H9 (cell line): Measurements from ENCODE around the gene FAM20A. TPM values are rescaled to one million over a fixed set of nuclear protein-coding genes. Genes with fewer than 3 reads are reported as not detected.

ENCODE experiments used
- DNase-seq: peaks from one replicate; pipeline ENCODE4 v3.0.0-alpha.2; 2017
- H2AFZ ChIP-seq: one replicate; pipeline ENCODE4 v1.6.1; 2013; ENCODE audit warnings: mild to moderate bottlenecking, low read length, control low read depth, moderate library complexity
- H2AK5ac ChIP-seq: 2 replicates; pipeline ENCODE4 v1.6.1; 2013; ENCODE audit warnings: low read length, control low read depth, mixed read lengths; ENCODE audit not compliant: insufficient read length
- H2BK120ac ChIP-seq: one replicate; pipeline ENCODE4 v1.6.1; 2013; ENCODE audit warnings: low read depth, mild to moderate bottlenecking, low read length, control low read depth, inconsistent platforms; ENCODE audit not compliant: poor library complexity, severe bottlenecking
- H2BK12ac ChIP-seq: 2 replicates; pipeline ENCODE4 v1.6.1; 2013; ENCODE audit warnings: low read length, control low read depth, mixed read lengths, low read depth; ENCODE audit not compliant: insufficient read length
- H2BK15ac ChIP-seq: 2 replicates; pipeline ENCODE4 v1.6.1; 2013; ENCODE audit warnings: low read depth, low read length, control low read depth
- H2BK20ac ChIP-seq: one replicate; pipeline ENCODE4 v1.6.1; 2013; ENCODE audit warnings: low read depth, mild to moderate bottlenecking, low read length, control low read depth, inconsistent platforms; ENCODE audit not compliant: poor library complexity, severe bottlenecking
- H2BK5ac ChIP-seq: 2 replicates; pipeline ENCODE4 v1.6.1; 2013; ENCODE audit warnings: low read length, control low read depth, mixed read lengths; ENCODE audit not compliant: insufficient read length
- H3K14ac ChIP-seq: 2 replicates; pipeline ENCODE4 v1.6.1; 2013; ENCODE audit warnings: low read length, control low read depth; ENCODE audit not compliant: insufficient read depth
- H3K18ac ChIP-seq: 2 replicates; pipeline ENCODE4 v1.6.1; 2013; ENCODE audit warnings: low read depth, mild to moderate bottlenecking, mixed read lengths, low read length, control low read depth; ENCODE audit not compliant: insufficient read length
- H3K23ac ChIP-seq: 2 replicates; pipeline ENCODE4 v1.6.1; 2013; ENCODE audit warnings: low read length, control low read depth, mixed read lengths, low read depth; ENCODE audit not compliant: insufficient read length
- H3K23me2 ChIP-seq: 2 replicates; pipeline ENCODE4 v1.6.1; 2013; ENCODE audit warnings: low read depth, mild to moderate bottlenecking, mixed read lengths, low read length, control low read depth; ENCODE audit not compliant: insufficient read length, poor library complexity, severe bottlenecking
- H3K27ac ChIP-seq: 2 replicates; pipeline ENCODE4 v1.5.1; 2013; ENCODE audit warnings: low read length, control low read depth, mixed read lengths, low read depth; ENCODE audit not compliant: insufficient read length
- H3K27me3 ChIP-seq: 2 replicates; pipeline ENCODE4 v1.6.1; 2013; ENCODE audit warnings: low read length, control low read depth, inconsistent platforms; ENCODE audit not compliant: insufficient read depth
- H3K4ac ChIP-seq: 2 replicates; pipeline ENCODE4 v1.6.1; 2013; ENCODE audit warnings: low read depth, mild to moderate bottlenecking, control low read depth, inconsistent platforms, low read length, moderate library complexity
- H3K4me1 ChIP-seq: 2 replicates; pipeline ENCODE4 v1.6.1; 2013; ENCODE audit warnings: low read length, control low read depth, inconsistent platforms; ENCODE audit not compliant: insufficient read depth
- H3K4me2 ChIP-seq: 2 replicates; pipeline ENCODE4 v1.6.1; 2013; ENCODE audit warnings: low read length, control low read depth, mixed read lengths; ENCODE audit not compliant: insufficient read length, insufficient read depth
- H3K56ac ChIP-seq: 2 replicates; pipeline ENCODE4 v1.6.1; 2013; ENCODE audit warnings: low read depth, mild to moderate bottlenecking, mixed read lengths, low read length, control low read depth; ENCODE audit not compliant: insufficient read length
- H3K79me1 ChIP-seq: 2 replicates; pipeline ENCODE4 v1.6.1; 2013; ENCODE audit warnings: low read depth, mild to moderate bottlenecking, moderate library complexity, low read length, control low read depth, inconsistent platforms; ENCODE audit not compliant: insufficient read depth, poor library complexity, severe bottlenecking
- H3K79me2 ChIP-seq: 2 replicates; pipeline ENCODE4 v1.6.1; 2013; ENCODE audit warnings: low read length, control low read depth, inconsistent platforms; ENCODE audit not compliant: insufficient read depth
- H3K9ac ChIP-seq: 2 replicates; pipeline ENCODE4 v1.6.1; 2013; ENCODE audit warnings: low read length, control low read depth, mixed read lengths; ENCODE audit not compliant: insufficient read length; ENCODE audit errors: extremely low read depth
- H3K9me3 ChIP-seq: one replicate; pipeline ENCODE4 v1.6.1; 2013; ENCODE audit warnings: low read depth, low read length, inconsistent platforms; ENCODE audit not compliant: control insufficient read depth
- H3T11ph ChIP-seq: one replicate; pipeline ENCODE4 v1.6.1; 2013; ENCODE audit warnings: mild to moderate bottlenecking, low read length, control low read depth, inconsistent platforms
- H4K20me1 ChIP-seq: one replicate; pipeline ENCODE4 v1.6.1; 2013; ENCODE audit not compliant: control insufficient read depth, insufficient read length, insufficient read depth
- H4K5ac ChIP-seq: 2 replicates; pipeline ENCODE4 v1.6.1; 2013; ENCODE audit warnings: low read depth, mild to moderate bottlenecking, mixed read lengths, low read length, control low read depth; ENCODE audit not compliant: insufficient read length
- H4K8ac ChIP-seq: replicated peaks from 2 replicates; pipeline ENCODE4 v1.6.1; 2013; ENCODE audit warnings: low read length, control low read depth, mixed read lengths, low read depth; ENCODE audit not compliant: insufficient read length
- H4K91ac ChIP-seq: 2 replicates; pipeline ENCODE4 v1.6.1; 2013; ENCODE audit warnings: low read depth, mild to moderate bottlenecking, moderate library complexity, mixed read lengths, low read length, control low read depth; ENCODE audit not compliant: insufficient read length
- H3K27ac Mint-ChIP-seq, 3 experiments: 2 replicates in 2 of 3; 3 replicates in 1 of 3; pipeline ENCODE4 v1.8.0; 2020 to 2021; ENCODE audit warnings: mixed read lengths in 3 of 3, mild to moderate bottlenecking in 1 of 3, moderate library complexity in 1 of 3
- H3K27me3 Mint-ChIP-seq: 2 replicates; pipeline ENCODE4 v1.8.0; 2021; ENCODE audit warnings: low read depth, mild to moderate bottlenecking, moderate library complexity, mixed read lengths
- H3K36me3 Mint-ChIP-seq, 3 experiments: 2 replicates in 2 of 3; 3 replicates in 1 of 3; pipeline ENCODE4 v1.8.0; 2020 to 2021; ENCODE audit warnings: low read depth in 3 of 3, mixed read lengths in 3 of 3; ENCODE audit not compliant: insufficient read depth in 1 of 3
- H3K4me1 Mint-ChIP-seq, 2 experiments: 2 replicates each; pipeline ENCODE4 v1.8.0; 2020; ENCODE audit warnings: mixed read lengths in 2 of 2
- H3K4me3 Mint-ChIP-seq, 2 experiments: 2 replicates in 1 of 2; 3 replicates in 1 of 2; pipeline ENCODE4 v1.8.0; 2020 to 2021; ENCODE audit warnings: mild to moderate bottlenecking in 2 of 2, mixed read lengths in 2 of 2, moderate library complexity in 1 of 2
- H3K9me3 Mint-ChIP-seq, 2 experiments: 2 replicates in 1 of 2; 3 replicates in 1 of 2; pipeline ENCODE4 v1.8.0; 2020; ENCODE audit warnings: mild to moderate bottlenecking in 2 of 2, mixed read lengths in 2 of 2, moderate library complexity in 1 of 2
- WGBS: extraction: QIAGEN DNeasy Blood & Tissue Kit; methylation state at CpG from one replicate; pipeline ENCODE4 v1.1.7; 2013; ENCODE audit warnings: missing lambda C conversion rate, low lambda C conversion rate, mixed read lengths; ENCODE audit not compliant: insufficient read length; ENCODE audit errors: extremely low coverage; 5-methylcytosine and 5-hydroxymethylcytosine counted together
- total RNA-seq: library from RNA; stranded (reverse); gene quantifications from 2 replicates; pipeline ENCODE4 v1.2.1, GENCODE V29; 2021
- TF ChIP-seq, protein P1 (sequence below): fragments of 200-600 bp; sonication (generic); conservative IDR thresholded peaks from 3 replicates; pipeline ENCODE4 v1.8.0; 2021; ENCODE audit warnings: antibody characterized with exemption, mild to moderate bottlenecking

FAM20A gene
- total RNA-seq, 1 experiment from 2014 or later = 34.4 TPM

DNA sequence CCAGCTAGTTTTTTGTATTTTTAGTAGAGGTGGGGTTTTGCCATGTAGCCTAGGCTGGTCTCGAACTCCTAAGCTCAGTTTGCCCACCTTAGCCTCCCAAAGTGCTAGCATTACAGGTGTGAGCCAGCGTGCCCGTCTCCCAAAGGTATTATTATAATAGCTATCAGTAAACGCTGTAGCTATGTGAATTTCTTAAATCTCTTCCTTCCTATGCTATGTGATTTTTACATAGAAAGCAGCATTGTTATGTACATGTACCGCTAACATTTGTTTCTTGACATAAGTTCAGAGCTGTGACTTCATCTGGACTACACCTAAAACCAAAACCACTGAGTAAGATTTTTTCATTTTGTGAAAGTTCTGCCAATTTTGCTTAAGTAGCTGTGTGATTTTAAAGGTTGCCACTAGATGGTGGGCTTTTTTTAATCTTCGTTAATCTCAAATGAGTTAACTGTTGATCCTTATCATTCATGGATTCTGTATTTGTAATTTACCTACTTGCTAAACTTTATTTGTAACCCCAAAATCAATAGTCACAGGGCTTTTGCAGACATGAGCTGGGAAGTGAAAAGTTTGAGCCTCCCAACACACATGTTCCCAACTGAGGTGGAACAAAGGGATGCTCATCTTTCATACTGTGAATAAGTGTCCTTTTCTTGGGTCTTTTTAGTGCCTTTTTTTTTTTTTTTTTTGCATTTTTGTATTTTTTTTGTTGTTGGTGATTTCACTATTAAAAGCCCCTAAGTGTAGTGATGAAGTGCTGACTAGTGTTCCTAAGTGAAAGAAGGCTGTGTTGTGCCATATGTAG is 67.1 kb downstream of the FAM20A start:
- TF ChIP-seq, protein P1, sequence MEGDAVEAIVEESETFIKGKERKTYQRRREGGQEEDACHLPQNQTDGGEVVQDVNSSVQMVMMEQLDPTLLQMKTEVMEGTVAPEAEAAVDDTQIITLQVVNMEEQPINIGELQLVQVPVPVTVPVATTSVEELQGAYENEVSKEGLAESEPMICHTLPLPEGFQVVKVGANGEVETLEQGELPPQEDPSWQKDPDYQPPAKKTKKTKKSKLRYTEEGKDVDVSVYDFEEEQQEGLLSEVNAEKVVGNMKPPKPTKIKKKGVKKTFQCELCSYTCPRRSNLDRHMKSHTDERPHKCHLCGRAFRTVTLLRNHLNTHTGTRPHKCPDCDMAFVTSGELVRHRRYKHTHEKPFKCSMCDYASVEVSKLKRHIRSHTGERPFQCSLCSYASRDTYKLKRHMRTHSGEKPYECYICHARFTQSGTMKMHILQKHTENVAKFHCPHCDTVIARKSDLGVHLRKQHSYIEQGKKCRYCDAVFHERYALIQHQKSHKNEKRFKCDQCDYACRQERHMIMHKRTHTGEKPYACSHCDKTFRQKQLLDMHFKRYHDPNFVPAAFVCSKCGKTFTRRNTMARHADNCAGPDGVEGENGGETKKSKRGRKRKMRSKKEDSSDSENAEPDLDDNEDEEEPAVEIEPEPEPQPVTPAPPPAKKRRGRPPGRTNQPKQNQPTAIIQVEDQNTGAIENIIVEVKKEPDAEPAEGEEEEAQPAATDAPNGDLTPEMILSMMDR = peak; percentile 61; the same call in 2 of the 3 replicates
- Histone ChIP-seq H4K91ac (no peak overlapping the region), H3K56ac (no peak overlapping the region), H2AFZ (no peak overlapping the region), H3K27ac (no peak overlapping the region), H3K23ac (no peak overlapping the region), H3K18ac (no peak overlapping the region), H4K8ac (no peak overlapping the region), H2AK5ac (no peak overlapping the region), H2BK15ac (no peak overlapping the region), H3K4me1 (no peaks in the 10 kb centered on the region), H3K79me2 (no peaks in the 10 kb centered on the region), H4K20me1 (peaks cover 2% of the 10 kb centered on the region), H3K4ac (no peak overlapping the region), H3K14ac (no peak overlapping the region), H3K79me1 (peaks cover 4% of the 10 kb centered on the region), H2BK5ac (no peak overlapping the region), H3K9me3 (no peaks in the 10 kb centered on the region), H2BK120ac (no peak overlapping the region), H4K5ac (no peak overlapping the region), H3K4me2 (no peak overlapping the region), H3K9ac (no peak overlapping the region), H2BK12ac (no peak overlapping the region), H3K27me3 (no peaks in the 10 kb centered on the region), H3K23me2 (no peaks in the 10 kb centered on the region), H2BK20ac (no peak overlapping the region), H3T11ph (no peak overlapping the region)
- DNase-seq = no peak
- H3K4me3 Mint-ChIP-seq = no peak overlapping the region
- WGBS = no CpG with 5 or more reads among the region's 6 CpGs
- no peaks in the 10 kb centered on the region for H3K9me3 Mint-ChIP-seq
- H3K4me1 Mint-ChIP-seq = 0 out of 4 replicates have a peak, but pooled peaks cover 0 to 2% of the 10 kb centered on the region in 2 experiments
- H3K36me3 Mint-ChIP-seq = peaks cover 12 to 77% (median 61%) of the 10 kb centered on the region in 3 experiments; a peak in 6 of 7 replicates
- no peaks in the 10 kb centered on the region for H3K27me3 Mint-ChIP-seq
- H3K27ac Mint-ChIP-seq = peak overlapping the region in 1 of 3 experiments; percentile 56; a peak in 1 of 7 replicates
